ENCODE measurements around the gene C2CD2.
"Not testable (repeated sequence)": the region's sequence is repeated elsewhere in the genome, so short reads cannot be mapped to it uniquely, and the experiment has no call there.

The C2CD2 gene

DNA sequence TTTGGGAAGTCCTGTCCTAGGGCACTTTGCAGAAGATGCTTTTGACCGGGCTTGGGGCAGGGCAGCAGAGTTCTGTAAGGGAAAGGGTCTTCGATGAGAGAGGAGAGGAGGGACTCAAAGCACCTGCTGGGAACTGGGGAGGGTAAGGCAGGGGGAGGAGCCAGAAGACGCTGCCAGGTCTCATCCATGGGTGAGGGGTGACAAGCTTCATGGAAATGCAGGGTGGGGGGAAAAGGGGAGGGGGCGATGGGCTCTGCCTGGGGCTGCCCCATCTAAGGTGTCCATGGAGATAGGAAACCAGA is 20.9 kb upstream of the C2CD2 start:
- DNase-seq (ENCODE audit: low spot score), result no peak

DNA sequence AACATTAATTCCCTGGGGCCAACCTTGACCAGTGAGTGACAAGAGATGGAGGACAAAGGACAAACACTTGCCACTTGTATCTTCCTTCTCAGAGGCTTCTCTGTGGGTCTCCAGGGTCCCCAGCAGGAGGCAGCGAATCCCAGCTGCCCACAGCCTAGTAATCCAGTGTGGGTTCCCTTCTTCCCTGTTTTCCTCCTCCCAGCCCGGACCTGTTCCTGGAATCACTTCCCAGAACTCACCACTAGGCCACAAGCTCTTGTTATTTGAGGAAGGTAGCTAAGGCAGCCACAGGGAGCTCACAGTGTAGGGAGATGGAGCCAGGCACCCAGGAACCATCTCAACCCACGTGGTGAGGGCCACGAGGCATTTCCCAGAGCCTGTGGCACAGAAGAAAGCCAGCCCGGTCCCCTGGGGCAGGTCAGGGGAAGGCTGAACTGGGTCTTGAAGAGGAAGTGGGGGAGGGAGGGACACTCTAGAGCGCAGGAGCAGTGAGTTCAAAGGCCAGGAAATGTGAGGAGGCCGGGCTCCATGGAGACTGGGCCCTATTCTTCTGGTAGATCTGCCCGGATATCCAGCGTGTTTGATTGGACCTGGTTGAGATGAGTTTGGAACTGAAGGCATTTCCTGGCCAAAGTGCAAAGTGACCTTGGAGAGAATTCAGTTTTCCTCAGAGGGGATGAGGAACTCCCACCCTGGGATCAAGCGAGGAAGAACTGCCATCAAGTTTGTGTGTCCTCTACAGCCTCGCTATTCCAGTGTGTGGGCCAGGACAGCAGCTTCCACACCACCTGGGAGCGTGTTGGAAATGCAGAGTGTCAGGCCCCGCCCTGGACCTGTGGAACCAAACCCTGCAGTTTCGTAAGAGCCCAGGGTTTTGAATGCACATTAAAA is 20.3 kb upstream of the C2CD2 start:
- peak; percentile 42 for DNase-seq (ENCODE audit: low spot score)

DNA sequence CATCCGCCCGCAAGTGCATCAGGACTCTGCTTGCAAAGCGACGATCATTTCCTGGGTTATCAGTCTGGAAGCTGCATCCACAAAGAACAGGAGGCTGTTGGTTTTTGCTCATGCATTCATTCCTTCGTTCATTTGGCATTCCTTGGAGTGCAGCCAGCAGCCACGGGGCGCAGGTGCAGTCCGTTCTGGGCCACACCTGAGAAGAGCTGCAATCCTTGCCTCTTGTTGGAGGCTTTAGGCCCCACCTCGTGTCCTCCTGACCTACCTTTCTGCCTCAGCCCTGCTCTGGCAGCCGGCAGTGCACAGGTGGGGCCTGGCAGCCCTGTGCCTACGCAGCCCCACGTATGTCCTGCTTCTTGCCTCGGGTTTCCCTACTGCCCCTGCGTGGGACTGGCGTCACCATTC is 19.6 kb upstream of the C2CD2 start:
- no peak for DNase-seq (ENCODE audit: low spot score)

DNA sequence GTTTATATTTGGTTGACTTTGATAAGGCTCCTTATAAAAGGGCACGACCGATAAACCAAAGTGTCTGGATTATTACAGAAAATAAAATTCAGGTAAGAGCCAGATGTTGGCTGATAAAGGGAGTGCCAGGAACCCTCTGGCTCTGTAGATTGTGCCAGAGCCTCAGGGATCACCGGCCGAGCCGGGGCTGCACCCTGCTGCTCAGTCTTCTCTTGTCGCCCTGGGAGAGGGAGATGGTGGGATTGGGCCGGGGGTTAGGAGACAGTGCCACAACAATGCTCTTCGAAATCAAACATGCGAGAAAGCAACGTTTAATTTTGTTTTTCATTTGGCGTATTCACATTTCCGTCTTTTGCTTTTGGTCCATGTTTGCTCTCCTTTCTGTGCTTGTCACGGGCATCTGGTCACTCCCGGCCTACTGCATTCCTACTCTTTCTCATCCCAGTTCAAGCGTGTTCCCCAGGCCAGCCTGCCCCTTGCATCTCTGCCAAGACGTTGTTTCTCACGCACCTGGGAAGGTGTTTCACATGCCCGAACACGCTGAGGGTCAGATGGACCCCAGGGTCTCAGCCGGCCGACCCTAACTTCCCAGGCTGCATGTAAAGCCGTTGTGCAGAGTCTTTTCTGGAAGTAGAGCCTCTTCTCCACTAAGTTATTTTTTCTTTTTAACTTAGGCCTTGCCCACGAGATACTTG is 18.8 kb upstream of the C2CD2 start:
- DNase-seq (ENCODE audit: low spot score), result no peak

DNA sequence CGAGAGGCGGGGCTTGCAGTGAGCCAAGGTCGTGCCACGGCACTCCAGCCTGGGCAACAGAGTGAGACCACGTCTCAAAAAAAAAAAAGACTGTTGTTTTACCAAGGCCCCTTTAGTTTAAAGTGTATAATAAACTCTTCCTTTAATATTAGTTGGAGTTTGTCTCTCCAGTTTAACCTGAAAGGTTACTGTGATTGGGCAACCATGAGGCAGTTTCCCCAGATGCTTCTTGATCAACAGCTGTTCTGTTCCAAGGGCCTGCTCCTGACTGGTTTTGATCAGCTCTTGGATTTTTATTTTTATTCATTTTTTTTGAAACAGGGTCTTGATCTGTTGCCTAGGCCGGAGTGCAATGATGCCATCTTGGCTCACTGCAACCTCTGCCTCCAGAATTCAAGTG is 18.1 kb upstream of the C2CD2 start:
- DNase-seq (ENCODE audit: low spot score), result no peak

DNA sequence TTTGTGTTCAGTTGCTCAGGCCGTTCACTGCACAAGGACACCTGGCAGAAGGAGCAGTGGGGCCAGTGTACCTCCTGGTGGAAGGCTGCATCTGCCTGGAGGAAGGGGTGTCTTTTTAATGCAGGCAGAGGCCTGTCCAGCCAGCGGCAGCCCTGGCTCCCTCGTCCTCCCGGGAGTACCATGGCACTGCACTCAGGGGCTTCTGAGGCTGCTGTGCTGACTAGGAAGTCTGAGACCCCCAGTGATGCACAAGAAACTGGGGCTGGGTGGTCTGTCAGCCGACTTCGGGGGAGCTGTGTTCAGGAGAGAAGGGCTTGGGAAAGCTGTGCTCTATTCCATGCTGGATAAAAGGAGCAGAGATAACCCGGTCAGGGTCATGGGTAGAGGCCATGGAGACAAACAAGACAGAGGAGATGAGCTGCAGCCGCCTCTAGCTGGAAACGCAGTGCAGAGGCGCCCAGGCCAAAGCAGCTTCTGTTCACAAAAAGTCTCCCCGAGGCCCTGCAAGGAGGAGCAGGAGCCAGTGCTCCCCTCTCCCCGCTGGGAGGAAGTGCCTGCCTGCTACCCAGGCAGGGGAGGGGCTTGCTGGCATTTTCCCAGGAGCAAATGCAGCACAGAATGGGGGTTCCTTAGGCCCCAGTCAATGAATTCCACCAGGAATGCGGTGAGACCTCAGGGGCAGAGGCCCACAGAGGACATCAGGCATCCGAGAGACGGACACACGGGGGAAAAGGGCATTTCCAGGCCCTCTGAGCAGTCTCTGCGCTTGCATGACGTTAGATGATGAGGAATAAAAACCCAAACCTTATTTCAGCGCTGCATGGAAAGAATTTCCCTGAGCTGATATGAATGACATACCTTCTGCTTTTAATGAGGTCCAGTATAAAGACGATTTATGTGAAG is 17.2 kb upstream of the C2CD2 start:
- DNase-seq (ENCODE audit: low spot score), result no peak

DNA sequence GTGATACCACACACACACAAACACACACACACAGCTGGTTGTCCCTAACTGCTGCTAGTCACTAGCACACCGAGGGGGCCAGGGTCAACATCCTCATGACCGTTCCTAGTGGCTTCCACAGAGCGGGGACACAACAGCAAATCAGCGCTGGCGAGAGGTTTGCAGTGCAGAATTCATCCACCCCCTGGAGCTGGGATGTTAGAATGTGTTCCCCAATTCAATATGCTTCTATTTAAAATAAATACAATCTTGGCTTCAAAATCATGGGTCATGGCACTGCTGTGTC is 16.2 kb upstream of the C2CD2 start:
- no peak for DNase-seq (ENCODE audit: low spot score)

DNA sequence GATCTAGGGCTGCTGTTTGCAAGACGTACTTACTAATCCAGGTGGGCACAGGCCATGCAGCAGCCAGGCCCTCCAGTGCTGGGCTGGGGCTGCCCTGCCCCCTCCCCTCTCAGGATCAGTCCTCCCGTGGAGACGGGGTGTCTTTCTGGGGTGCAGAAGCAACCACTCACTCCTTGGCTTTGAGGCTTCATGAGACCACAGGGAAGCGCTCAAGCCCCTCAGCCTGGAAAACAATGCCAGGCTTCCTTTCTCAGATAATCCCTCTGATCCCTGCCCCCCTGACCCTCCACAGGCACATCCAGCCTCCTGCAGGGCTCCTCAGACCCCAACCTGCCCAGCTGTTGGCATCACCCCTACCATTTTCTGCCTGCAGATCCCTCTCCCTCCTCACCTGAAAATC is 13.9 kb upstream of the C2CD2 start:
- DNase-seq (ENCODE audit: low spot score), result no peak

DNA sequence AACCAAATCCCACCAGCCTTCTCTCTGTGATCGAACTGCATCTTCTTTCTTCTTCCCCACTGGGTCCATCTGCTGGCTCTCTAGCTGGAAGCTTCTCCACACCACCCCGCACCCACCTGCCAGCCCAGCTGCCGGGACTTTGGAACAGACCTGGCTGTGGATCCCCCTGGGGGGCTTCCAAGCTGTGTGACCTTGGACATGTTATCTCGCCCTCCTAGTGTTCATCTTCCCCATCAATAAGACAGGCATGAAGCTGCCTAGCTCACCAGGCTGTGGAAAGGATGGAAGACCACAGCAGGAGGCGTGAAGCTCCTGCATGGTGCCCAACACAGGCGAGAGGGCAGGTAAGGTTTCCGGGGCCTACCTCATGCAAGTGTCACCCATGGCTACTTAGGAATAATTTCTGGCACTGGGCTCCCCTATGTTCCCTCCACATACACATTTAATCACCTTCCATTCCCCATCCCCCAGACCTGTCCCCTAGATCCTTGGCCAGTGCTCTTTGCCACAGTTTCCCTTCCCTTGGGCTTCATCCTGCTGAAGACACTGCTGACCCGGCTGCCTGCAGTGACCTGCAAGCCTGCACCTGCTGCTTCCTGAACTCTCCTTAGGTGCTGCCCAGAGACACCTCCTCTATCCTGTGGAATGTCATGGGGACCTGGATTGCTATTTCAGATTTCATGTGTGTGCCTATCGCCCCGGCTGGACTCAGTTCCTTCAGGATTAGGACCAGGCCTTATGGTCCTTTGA is 13.2 kb upstream of the C2CD2 start:
- no peak for DNase-seq (ENCODE audit: low spot score)

DNA sequence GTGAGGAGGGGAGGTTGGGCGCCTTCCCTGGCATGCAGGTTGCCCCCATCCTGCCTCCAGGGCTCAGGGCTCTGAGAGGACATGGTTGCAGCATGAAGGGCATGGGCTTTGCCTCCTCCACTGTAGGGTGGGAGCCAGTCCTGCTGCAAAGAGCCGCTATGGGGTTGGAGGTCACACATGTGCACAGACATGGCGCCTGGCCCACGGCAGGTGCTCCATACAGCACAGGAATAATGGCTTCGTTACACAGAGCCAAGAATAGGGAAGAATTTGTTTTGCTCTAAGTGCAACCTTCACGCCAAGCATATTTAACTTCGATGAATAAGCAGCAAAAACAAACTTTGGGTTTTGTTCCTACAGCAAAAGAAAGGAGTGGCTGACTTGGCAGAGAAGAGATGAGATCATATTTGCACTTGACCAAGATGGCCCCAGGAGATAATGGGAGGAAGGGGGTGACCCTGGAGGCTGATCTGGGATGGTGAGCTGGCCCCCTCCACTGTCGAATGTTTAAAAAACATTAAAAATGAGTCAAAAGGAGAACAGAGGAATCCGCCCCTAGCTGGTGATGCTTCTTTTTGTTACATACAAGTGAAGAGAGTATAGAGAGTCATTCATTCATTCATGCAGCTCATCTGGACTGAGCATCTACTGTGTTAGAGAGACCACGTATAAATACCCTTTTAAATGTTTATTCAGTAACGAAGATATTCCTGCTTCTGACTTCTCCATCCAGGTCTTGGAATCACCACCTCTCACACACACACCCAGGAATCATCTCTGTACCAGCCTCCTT is 12.4 kb upstream of the C2CD2 start:
- DNase-seq (ENCODE audit: low spot score), result no peak

DNA sequence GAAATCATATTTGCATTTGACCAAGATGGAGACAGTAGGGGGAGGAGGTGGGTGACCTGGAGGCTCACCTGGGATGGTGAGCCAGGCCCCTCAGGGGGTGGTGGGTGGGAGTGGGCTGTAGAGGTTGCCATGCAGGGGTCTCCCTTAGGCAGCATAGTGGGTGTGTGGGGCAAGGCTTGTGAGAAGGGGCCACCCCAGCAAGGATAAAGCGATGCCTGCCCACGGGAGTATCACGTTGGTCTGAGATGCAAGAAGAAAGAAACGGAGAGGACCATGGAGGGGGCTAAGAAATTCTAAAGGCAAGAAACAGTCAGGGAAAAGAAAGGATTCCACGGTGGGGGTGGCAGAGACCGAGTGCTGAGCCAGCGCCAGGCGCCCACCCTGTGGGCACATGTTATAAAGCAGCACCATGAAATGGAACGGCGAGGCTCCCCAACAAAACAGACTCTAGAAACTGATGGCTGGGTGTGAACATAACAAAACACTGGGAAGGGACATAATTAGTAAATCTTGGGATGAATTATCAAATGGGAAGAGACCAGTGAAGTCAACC is 11.7 kb upstream of the C2CD2 start:
- no peak for DNase-seq (ENCODE audit: low spot score)

DNA sequence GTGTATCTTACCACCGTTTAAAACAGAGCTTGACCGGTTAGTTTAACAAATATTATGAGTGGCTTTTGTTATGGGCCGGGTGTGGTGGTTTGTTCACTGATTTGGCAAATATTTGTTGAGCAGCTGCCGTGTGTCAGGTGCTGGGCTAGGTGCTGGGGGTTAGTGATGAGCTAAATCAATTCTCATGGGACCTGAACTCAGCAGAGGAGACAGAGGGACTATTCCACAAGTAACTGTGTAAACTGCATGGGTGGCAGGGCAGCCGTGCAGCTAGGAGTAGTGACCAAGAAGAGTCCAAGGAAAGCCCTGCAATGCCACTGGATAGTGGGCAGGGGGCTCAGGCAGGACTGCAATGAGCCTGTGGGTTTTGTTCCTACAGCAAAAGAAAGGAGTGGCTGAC is 11.2 kb upstream of the C2CD2 start:
- no peak for DNase-seq (ENCODE audit: low spot score)

DNA sequence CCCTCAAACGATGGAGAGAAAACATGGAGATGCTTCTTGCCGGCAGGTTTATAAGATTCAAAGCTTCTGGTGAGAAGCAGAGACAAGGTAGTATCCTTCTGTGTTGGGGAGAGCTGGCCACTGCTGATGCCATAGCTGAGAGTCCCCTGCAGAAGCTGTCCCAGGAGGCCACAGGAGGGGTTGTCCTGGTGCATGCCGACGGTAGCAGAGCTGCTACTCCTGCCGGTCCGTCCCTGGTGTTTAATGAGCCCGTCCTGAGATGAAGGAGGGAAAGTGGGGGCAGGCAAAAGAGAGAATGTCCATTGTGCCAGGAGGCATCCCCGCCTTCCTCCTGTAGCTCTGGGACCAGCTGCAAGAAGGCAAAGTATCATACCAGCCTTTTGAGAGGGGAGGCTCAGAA is 10.4 kb upstream of the C2CD2 start:
- DNase-seq (ENCODE audit: low spot score), result no peak

DNA sequence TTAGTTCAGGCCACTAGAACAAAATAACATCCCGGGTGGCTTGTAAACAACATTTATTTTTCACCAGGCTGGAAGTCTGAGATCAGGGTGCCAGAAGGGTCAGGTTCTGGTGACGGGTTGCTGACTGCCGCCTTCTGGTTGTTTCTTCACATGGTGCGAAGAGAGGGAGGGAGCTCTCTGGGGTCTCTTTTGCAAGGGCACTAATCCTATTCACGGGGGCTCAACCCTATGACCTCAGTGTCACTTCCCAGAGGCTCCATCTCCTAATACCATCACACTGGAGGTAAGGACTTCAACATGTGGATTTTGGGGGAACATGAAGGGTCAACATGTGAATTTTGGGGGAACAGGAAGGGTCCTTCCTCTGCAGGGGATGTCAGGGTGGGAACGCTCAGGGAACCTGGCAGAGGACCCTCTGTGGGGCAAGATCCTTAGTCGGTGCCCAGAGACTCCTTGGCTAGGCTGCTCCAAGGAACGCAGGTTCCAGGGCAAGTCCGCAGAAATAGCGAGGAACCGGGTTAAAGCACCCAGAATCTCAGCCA is 8.7 kb upstream of the C2CD2 start:
- DNase-seq (ENCODE audit: low spot score), result no peak

DNA sequence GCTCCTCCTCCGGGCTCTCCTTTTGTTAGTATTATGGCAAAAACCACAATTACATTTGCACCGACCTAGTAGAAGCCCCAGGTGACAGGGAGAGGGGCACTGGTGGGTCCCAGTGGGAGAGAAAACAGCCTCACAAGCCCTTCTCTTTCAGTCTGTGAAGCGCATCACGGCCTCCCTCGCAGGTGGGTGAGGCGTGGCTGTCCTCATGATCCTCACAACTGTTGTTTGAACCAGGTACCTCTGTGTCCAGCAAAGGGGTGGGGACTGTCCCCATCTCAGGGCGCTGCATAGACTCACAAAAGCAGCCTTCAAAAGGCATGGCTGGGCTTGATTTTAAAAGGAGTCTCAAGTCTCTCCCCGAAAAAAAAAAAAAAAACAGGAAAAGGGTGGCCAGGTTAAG is 7.9 kb upstream of the C2CD2 start:
- no peak for DNase-seq (ENCODE audit: low spot score)

DNA sequence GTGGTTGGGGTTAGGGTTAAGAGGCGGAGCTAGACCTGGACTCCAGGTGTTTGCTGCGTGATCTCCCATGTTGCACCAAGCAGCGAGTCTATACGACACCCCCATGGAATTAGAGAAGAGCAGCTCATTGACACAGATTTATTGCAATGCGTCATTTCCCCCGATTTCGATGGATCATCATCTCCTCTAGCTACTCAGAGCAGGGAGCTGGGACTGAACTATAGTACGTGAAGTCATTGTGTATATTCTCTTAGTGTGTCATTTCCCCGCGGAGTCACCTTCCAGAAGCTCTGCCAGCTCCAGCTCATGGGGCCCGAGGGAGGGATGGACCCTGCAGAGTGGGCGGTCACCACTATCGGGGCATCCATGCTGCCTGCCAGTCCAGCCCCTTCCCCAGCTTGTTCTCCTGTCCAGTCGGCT is 7.5 kb upstream of the C2CD2 start:
- DNase-seq (ENCODE audit: low spot score), result no peak

DNA sequence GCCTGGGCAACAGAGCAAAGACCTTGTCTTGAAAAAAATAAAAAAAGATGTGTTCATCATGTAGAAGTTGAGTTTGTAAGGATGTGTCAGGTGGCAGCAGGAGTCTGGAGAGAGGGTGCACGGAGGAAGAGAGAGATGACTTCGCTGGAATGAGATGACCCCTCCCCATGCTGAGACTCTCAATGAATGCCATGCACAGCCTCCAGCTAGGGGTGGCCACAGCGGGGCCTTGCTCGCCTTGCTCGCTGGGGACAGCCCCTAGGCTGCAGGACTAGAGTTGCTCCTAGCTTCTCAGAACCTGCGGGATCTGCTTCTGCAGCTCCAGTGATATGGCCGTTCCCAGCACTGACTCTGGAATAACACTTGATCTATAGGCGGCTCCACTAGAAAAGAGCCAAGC is 6.6 kb upstream of the C2CD2 start:
- no peak for DNase-seq (ENCODE audit: low spot score)

DNA sequence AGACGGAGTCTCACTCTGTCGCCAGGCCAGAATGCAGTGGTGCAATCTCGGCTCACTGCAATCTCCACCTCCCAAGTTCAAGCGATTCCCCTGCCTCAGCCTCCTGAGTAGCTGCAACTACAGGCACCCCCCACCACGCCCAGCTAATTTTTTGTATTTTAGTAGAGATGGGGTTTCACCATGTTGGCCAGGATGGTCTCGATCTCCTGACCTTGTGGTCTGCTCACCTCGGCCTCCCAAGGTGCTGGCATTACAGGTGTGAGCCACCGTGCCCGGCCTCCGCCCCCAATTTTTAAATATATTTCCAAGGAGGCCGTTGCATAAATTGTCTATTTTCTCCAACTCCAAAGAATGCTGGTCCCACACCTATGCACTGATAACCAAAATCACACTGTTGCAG is 5.9 kb upstream of the C2CD2 start:
- DNase-seq (ENCODE audit: low spot score), result not testable (repeated sequence)

DNA sequence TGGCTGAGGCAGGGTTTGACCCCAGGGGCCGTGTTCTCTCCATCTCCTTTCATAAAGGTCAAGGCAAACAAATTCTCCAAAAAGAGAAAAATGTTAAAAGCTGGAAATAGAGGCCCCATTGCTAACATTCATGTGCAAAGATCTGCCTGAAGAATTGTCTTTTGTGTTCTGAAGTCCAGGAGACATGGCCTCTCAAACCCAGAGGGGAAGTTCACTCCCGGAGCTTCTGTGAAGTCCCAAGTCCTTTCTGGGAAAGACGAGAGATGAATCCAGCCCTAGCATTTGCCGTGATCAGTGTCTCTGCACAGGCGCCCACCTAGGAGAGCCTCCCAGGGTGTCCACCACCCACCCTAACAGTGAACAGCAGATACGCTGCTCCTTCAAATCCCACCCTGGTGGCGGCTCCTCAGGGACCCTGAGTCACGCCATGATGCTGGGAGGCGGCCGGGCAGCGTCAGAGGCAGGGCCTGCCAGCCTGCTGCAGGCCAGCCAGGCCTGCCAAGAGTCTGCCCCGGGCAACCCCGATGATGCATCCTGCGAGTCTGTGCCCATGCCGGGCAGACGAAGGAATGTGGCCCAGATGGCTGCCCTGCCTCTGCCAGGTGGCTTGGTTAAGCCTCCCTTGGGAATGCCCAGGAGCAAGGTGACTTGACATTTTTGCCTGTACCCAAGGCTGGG is 5.2 kb upstream of the C2CD2 start:
- DNase-seq (ENCODE audit: low spot score), result no peak
